ENCODE results near the gene CCSER1.
"Not testable (repeated sequence)": the region's sequence is repeated elsewhere in the genome, so short reads cannot be mapped to it uniquely, and the experiment has no call there.

CCSER1 gene

GRCh38 chr4:90580326-90580725 is 453.1 kb downstream of the CCSER1 start:
- DNase-seq: peak; percentile 1

- DNase-seq: no peak
Observed at GRCh38 chr4:90582087-90582486, 454.9 kb downstream of the CCSER1 start.

- no peak for DNase-seq
Observed at GRCh38 chr4:90584051-90584450, 456.9 kb downstream of the CCSER1 start.

- DNase-seq: no peak
Observed at GRCh38 chr4:90585961-90586360, 458.8 kb downstream of the CCSER1 start.

GRCh38 chr4:90586799-90587198 is 459.6 kb downstream of the CCSER1 start:
- DNase-seq: no peak

- DNase-seq: no peak
Observed at GRCh38 chr4:90597927-90598326, 470.7 kb downstream of the CCSER1 start.

- no peak for DNase-seq
Observed at GRCh38 chr4:90598741-90599140, 471.5 kb downstream of the CCSER1 start.

- no peak for DNase-seq
Observed at GRCh38 chr4:90602726-90603125, 475.5 kb downstream of the CCSER1 start.

GRCh38 chr4:90603540-90603939 is 476.3 kb downstream of the CCSER1 start:
- DNase-seq: no peak

- DNase-seq: no peak
Observed at GRCh38 chr4:90606781-90607180, 479.6 kb downstream of the CCSER1 start.

- no peak for DNase-seq
Observed at GRCh38 chr4:90614371-90614770, 487.2 kb downstream of the CCSER1 start.

- DNase-seq: no peak
Observed at GRCh38 chr4:90621080-90621479, 493.9 kb downstream of the CCSER1 start.

- DNase-seq: no peak
Observed at GRCh38 chr4:90624781-90625180, 497.6 kb downstream of the CCSER1 start.

GRCh38 chr4:90641861-90642599 is 514.8 kb downstream of the CCSER1 start:
- no peak for DNase-seq

- DNase-seq: no peak
Observed at GRCh38 chr4:90643156-90643555, 516.0 kb downstream of the CCSER1 start.

GRCh38 chr4:90648311-90648710 is 521.1 kb downstream of the CCSER1 start:
- no peak for DNase-seq

GRCh38 chr4:90648791-90649190 is 521.6 kb downstream of the CCSER1 start:
- no peak for DNase-seq

- no peak for DNase-seq
Observed at GRCh38 chr4:90660672-90661071, 533.5 kb downstream of the CCSER1 start.

- DNase-seq: no peak
Observed at GRCh38 chr4:90670183-90670582, 543.0 kb downstream of the CCSER1 start.

GRCh38 chr4:90689739-90690138 is 562.5 kb downstream of the CCSER1 start:
- no peak for DNase-seq

- no peak for DNase-seq
Observed at GRCh38 chr4:90695411-90695810, 568.2 kb downstream of the CCSER1 start.

- not testable (repeated sequence) for DNase-seq
Observed at GRCh38 chr4:90705501-90705900, 578.3 kb downstream of the CCSER1 start.

- DNase-seq: no peak
Observed at GRCh38 chr4:90715242-90715641, 588.0 kb downstream of the CCSER1 start.

- no peak for DNase-seq
Observed at GRCh38 chr4:90718931-90719330, 591.7 kb downstream of the CCSER1 start.

GRCh38 chr4:90727938-90728337 is 600.7 kb downstream of the CCSER1 start:
- no peak for DNase-seq
